Vein endothelial cell (primary cell): ENCODE results near the gene GAA. TPM values are rescaled to one million over a fixed set of nuclear protein-coding genes. Genes with fewer than 3 reads are reported as not detected.

ENCODE experiments used
- small RNA-seq: library from RNA; depleted of rRNA; stranded (forward); fragments of <200 nt; gene quantifications from one replicate; pipeline ENCODE3, GENCODE V24; 2012
- total RNA-seq: library from RNA; depleted of rRNA; stranded (reverse); fragments of >200 nt; gene quantifications from 2 replicates; pipeline ENCODE4 v1.2.3, GENCODE V29; 2012

The GAA gene
- 40.4 and 49.3 TPM in 2 replicates for total RNA-seq

GRCh38 chr17:80101011-80101945 lies at the start of gene GAA:
Gene GAA, plus strand, starts transcription at chr17:80101581. Its CDS starts 3,006 bp downstream, at chr17:80104587.

DNA sequence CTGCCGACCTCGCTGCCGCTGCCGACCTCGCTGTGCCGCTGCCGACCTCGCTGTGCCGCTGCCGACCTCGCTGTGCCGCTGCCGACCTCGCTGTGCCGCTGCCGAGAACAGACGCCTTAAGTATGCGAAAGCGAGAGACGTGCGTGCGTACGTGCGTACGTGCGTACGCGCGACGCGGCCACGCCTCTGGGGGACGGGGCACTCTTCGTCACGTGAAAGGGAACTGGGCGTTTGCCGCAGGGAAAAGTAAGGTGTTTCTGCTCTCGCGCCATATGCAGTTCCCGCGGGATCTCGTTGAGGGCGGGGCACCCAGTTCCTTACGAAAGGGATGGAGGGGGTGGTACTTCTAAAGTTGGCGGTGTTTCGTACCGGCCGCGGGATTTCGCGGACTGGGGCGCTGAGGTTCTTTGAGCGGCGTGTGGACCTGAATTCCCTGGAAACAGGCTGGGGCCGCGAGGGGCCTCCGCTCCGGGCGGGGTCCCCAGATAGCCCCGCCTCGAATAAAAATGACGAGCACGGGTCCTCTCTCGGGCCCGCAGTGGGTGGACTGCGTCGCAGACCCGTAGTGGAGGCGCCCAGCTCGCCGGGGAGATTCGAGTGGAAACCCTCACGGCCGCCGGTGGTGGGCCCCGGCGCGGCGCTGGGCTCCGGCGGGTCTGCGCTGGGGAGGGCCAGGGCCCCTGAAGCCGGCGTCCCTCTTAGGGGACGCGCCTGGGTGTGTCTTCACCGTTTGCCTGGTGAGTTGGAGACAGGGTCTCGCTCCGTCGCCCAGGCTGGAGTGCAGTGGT lies 45.8 kb downstream of the GAA start, which contains the start of gene EIF4A3:
Gene EIF4A3 (minus strand): TSS at position 94 of the 788 bp plus-strand sequence. CDS start 167 bp downstream, outside the sequence.

Small RNA genes within 50 kb of the gene (small RNA-seq; reads per million reads assigned to genes)
- gene AC087741.2 (not detected), gene MIR1268B (not detected)

Other genes with a start within 250 kb of the GAA start
- 44.3 and 67.3 TPM in 2 replicates for gene TBC1D16, start 65.7 kb upstream of the GAA start, total RNA-seq
- gene CCDC40, start 64.9 kb upstream of the GAA start, total RNA-seq = 1.6 and 2.9 TPM in 2 replicates
- 71.9 and 81.8 TPM in 2 replicates for gene EIF4A3, start 45.5 kb downstream of the GAA start, total RNA-seq
- 0.10 TPM in 1 of 2 replicates, not detected in the other for gene CARD14, start 68.4 kb downstream of the GAA start, total RNA-seq
- 25.0 and 33.0 TPM in 2 replicates for gene SGSH, start 118.8 kb downstream of the GAA start, total RNA-seq
- gene SLC26A11, start 118.8 kb downstream of the GAA start, total RNA-seq = 14.5 and 18.9 TPM in 2 replicates
- gene RNF213, start 159.3 kb downstream of the GAA start, total RNA-seq = 96.9 and 106 TPM in 2 replicates